ENCODE results near the gene RBBP6. TPM values are rescaled to one million over a fixed set of nuclear protein-coding genes. Genes with fewer than 3 reads are reported as not detected.
"Not testable (repeated sequence)": the region's sequence is repeated elsewhere in the genome, so short reads cannot be mapped to it uniquely, and the experiment has no call there.

The RBBP6 gene
- total RNA-seq, 1 donor from 2014 or later = 81.0 TPM

DNA sequence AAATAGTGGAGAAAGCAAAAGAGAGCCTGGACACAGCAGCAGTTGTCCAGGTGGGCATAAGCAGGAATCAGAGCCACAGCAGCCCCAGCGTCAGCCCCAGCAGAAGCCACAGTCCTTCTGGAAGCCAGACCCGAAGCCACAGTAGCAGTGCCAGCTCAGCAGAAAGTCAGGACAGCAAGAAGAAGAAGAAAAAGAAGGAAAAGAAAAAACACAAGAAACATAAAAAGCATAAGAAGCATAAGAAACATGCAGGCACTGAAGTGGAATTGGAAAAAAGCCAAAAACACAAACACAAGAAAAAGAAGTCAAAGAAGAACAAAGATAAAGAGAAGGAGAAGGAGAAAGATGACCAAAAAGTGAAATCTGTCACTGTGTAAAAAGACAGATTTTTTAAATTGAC is 32.7 kb downstream of the RBBP6 start:
- Histone ChIP-seq H3K4me2 (no peak overlapping the region), H3K79me2 (ENCODE audit: low read depth) (no peaks in the 10 kb centered on the region), H3K27me3 (no peaks in the 10 kb centered on the region), H2AFZ (replicated peaks) (no peak overlapping the region), H4K20me1 (ENCODE audit: low read depth) (no peaks in the 10 kb centered on the region), H3K4me1 (no peaks in the 10 kb centered on the region), H3K9me3 (ENCODE audit: low read depth) (peaks cover 4% of the 10 kb centered on the region), H3K4me3 (no peak overlapping the region), H3F3A (ENCODE audit: low read depth) (peaks cover 33% of the 10 kb centered on the region), H3K27ac (no peak overlapping the region), H3K36me3 (peaks cover 58% of the 10 kb centered on the region), H3K9ac (no peak overlapping the region)
- H3K9me3 Mint-ChIP-seq = peaks cover 7% of the 10 kb centered on the region
- DNase-seq (ENCODE audit: low spot score) = no peak
- H3K27ac Mint-ChIP-seq = no peak overlapping the region
- no peaks in the 10 kb centered on the region for H3K27me3 Mint-ChIP-seq (ENCODE audit: insufficient read depth, low read depth)
- TF ChIP-seq EZH2 (IDR thresholded peaks at IDR 0.05) (no peak), EZH2phosphoT487 (IDR thresholded peaks at IDR 0.05) (no peak)
- TF ChIP-seq, protein P1, sequence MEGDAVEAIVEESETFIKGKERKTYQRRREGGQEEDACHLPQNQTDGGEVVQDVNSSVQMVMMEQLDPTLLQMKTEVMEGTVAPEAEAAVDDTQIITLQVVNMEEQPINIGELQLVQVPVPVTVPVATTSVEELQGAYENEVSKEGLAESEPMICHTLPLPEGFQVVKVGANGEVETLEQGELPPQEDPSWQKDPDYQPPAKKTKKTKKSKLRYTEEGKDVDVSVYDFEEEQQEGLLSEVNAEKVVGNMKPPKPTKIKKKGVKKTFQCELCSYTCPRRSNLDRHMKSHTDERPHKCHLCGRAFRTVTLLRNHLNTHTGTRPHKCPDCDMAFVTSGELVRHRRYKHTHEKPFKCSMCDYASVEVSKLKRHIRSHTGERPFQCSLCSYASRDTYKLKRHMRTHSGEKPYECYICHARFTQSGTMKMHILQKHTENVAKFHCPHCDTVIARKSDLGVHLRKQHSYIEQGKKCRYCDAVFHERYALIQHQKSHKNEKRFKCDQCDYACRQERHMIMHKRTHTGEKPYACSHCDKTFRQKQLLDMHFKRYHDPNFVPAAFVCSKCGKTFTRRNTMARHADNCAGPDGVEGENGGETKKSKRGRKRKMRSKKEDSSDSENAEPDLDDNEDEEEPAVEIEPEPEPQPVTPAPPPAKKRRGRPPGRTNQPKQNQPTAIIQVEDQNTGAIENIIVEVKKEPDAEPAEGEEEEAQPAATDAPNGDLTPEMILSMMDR (IDR thresholded peaks at IDR 0.05) = no peak
- H3K36me3 Mint-ChIP-seq = peaks cover 64% of the 10 kb centered on the region
- H3K4me1 Mint-ChIP-seq = no peaks in the 10 kb centered on the region
- no peak overlapping the region for H3K4me3 Mint-ChIP-seq

DNA sequence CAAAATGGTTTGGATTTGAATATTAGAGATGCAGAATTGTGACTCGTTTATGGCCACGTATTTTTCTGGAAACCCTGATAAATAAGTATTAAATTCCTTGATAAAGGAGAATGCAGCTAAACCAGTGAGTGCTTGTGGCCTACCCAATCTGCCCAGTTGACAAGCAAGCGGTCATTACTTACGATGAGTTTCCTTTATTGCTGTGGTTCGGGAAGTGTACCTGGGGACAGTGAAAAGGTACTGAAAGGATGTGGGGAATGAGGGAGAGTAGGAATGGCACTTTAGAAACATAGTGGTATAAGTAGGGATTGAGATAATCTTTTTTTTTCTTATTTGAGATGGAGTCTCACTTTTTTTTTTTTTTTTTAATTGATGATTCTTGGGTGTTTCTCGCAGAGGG is 33.8 kb downstream of the RBBP6 start:
- no peaks in the 10 kb centered on the region for H3K4me1 ChIP-seq
- DNase-seq (ENCODE audit: low spot score) = no peak
- H3K79me2 ChIP-seq (ENCODE audit: low read depth) = no peaks in the 10 kb centered on the region
- H3K36me3 Mint-ChIP-seq = peaks cover 53% of the 10 kb centered on the region
- H3K27ac ChIP-seq = no peak overlapping the region
- no peak overlapping the region for H3K27ac Mint-ChIP-seq
- H3K9me3 Mint-ChIP-seq = peaks cover 7% of the 10 kb centered on the region
- peaks cover 4% of the 10 kb centered on the region for H3K9me3 ChIP-seq (ENCODE audit: low read depth)
- no peak overlapping the region for H3K4me3 ChIP-seq
- no peak overlapping the region for H3K4me2 ChIP-seq
- peaks cover 29% of the 10 kb centered on the region for H3F3A ChIP-seq (ENCODE audit: low read depth)
- H3K27me3 ChIP-seq = no peaks in the 10 kb centered on the region
- peaks cover 48% of the 10 kb centered on the region for H3K36me3 ChIP-seq
- no peaks in the 10 kb centered on the region for H3K27me3 Mint-ChIP-seq (ENCODE audit: insufficient read depth, low read depth)
- TF ChIP-seq, protein P1 (IDR thresholded peaks at IDR 0.05) = no peak
- no peak for TF ChIP-seq EZH2phosphoT487 (IDR thresholded peaks at IDR 0.05)
- H3K4me3 Mint-ChIP-seq = no peak overlapping the region
- H3K4me1 Mint-ChIP-seq = no peaks in the 10 kb centered on the region
- no peak overlapping the region for H3K9ac ChIP-seq
- no peaks in the 10 kb centered on the region for H4K20me1 ChIP-seq (ENCODE audit: low read depth)
- no peak overlapping the region for H2AFZ ChIP-seq (replicated peaks)

DNA sequence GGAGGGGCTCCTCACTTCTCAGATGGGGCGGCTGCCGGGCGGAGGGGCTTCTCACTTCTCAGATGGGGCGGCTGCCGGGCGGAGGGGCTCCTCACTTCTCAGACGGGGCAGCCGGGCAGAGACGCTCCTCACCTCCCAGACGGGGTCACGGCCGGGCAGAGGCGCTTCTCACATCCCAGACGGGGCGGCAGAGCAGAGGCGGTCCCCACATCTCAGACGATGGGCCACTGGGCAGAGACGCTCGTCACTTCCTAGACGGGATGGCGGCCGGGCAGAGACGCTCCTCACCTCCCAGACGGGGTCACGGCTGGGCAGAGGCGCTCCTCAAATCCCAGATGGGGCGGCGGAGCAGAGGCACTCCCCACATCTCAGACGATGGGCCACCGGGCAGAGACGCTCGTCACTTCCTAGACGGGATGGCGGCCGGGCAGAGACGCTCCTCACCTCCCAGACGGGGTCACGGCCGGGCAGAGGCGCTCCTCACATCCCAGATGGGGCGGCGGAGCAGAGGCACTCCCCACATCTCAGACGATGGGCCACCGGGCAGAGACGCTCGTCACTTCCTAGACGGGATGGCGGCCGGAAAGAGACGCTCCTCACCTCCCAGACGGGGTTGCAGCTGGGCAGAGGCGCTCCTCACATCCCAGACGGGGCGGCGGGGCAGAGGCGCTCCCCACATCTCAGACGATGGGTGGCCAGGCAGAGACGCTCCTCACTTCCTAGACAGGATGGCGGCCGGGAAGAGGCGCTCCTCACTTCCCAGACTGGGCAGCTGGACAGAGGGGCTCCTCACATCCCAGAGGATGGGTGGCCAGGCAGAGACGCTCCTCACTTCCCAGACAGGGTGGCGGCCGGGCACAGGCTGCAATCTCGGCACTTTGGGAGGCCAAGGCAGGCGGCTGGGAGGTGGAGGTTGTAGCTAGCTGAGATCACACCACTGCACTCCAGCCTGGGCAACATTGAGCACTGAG is 35.4 kb downstream of the RBBP6 start:
- not testable (repeated sequence) for H3K9me3 ChIP-seq (ENCODE audit: low read depth); H3K4me2 ChIP-seq; DNase-seq (ENCODE audit: low spot score); H3K4me3 Mint-ChIP-seq; H4K20me1 ChIP-seq (ENCODE audit: low read depth); H2AFZ ChIP-seq (replicated peaks); H3K27ac ChIP-seq; H3K4me1 ChIP-seq; H3K27me3 Mint-ChIP-seq (ENCODE audit: insufficient read depth, low read depth); H3K27ac Mint-ChIP-seq; H3K4me3 ChIP-seq; H3K9me3 Mint-ChIP-seq; H3K79me2 ChIP-seq (ENCODE audit: low read depth); H3K9ac ChIP-seq; H3K4me1 Mint-ChIP-seq; H3K27me3 ChIP-seq
- Histone ChIP-seq H3K36me3 (peaks cover 33% of the 10 kb centered on the region), H3F3A (ENCODE audit: low read depth) (peaks cover 29% of the 10 kb centered on the region)
- peaks cover 38% of the 10 kb centered on the region for H3K36me3 Mint-ChIP-seq

DNA sequence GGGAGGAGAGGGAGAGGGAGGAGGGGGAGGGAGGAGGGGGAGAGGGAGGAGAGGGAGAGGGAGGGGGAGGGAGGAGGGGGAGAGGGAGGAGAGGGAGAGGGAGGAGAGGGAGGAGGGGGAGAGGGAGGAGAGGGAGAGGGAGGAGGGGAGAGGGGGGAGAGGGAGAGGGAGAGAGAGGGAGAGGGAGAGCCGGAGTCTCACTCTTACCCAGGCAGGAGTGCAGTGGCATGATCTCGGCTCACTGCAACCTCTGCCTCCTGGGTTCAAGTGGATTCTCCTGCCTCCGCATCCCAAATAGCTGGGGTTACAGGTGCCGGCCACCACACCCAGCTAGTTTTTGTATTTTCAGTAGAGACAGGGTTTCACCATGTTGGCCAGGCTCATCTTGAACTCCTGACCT is 36.4 kb downstream of the RBBP6 start:
- not testable (repeated sequence) for DNase-seq (ENCODE audit: low spot score); H2AFZ ChIP-seq (replicated peaks); H3K9me3 Mint-ChIP-seq; H4K20me1 ChIP-seq (ENCODE audit: low read depth); H3K4me3 Mint-ChIP-seq; H3K4me1 ChIP-seq; H3K4me1 Mint-ChIP-seq; H3K27me3 ChIP-seq; H3K9ac ChIP-seq; H3K27me3 Mint-ChIP-seq (ENCODE audit: insufficient read depth, low read depth); H3K27ac Mint-ChIP-seq; H3K79me2 ChIP-seq (ENCODE audit: low read depth); H3K4me2 ChIP-seq; H3K4me3 ChIP-seq; H3K9me3 ChIP-seq (ENCODE audit: low read depth); H3K27ac ChIP-seq
- Histone ChIP-seq H3F3A (ENCODE audit: low read depth) (peaks cover 25% of the 10 kb centered on the region), H3K36me3 (peaks cover 23% of the 10 kb centered on the region)
- peaks cover 29% of the 10 kb centered on the region for H3K36me3 Mint-ChIP-seq
